Central memory CD8-positive, alpha-beta T cell (primary cell): ENCODE data around the gene PALLD.

Source experiments
- ATAC-seq: fragments of 150-1000 bp; cut with Tn5 transposase; replicated peaks from 2 replicates; pipeline ENCODE4 v1.10.0; 2022; ENCODE audit warnings: mild to moderate bottlenecking, moderate FRiP score, moderate number of reproducible peaks; ENCODE audit not compliant: poor library complexity, severe bottlenecking; ENCODE audit errors: extremely low read depth
- DNase-seq, 2 donors: peaks; one replicate each; pipeline ENCODE4 v3.0.0; 2021; ENCODE audit warnings: low spot score in 2 of 2
- H3K27ac Mint-ChIP-seq: one replicate; pipeline ENCODE4 v1.8.0; 2022; ENCODE audit warnings: low read depth, mild to moderate bottlenecking, moderate library complexity, mixed read lengths
- H3K27me3 Mint-ChIP-seq: one replicate; pipeline ENCODE4 v1.8.0; 2022; ENCODE audit warnings: mixed read lengths
- H3K36me3 Mint-ChIP-seq: one replicate; pipeline ENCODE4 v1.8.0; 2022; ENCODE audit warnings: mild to moderate bottlenecking, moderate library complexity, mixed read lengths; ENCODE audit not compliant: insufficient read depth
- H3K4me1 Mint-ChIP-seq: one replicate; pipeline ENCODE4 v1.8.0; 2022; ENCODE audit warnings: mixed read lengths
- H3K4me3 Mint-ChIP-seq: one replicate; pipeline ENCODE4 v1.8.0; 2022; ENCODE audit warnings: mild to moderate bottlenecking, moderate library complexity, mixed read lengths
- H3K9me3 Mint-ChIP-seq: one replicate; pipeline ENCODE4 v1.8.0; 2022; ENCODE audit warnings: mixed read lengths

The PALLD gene

DNA sequence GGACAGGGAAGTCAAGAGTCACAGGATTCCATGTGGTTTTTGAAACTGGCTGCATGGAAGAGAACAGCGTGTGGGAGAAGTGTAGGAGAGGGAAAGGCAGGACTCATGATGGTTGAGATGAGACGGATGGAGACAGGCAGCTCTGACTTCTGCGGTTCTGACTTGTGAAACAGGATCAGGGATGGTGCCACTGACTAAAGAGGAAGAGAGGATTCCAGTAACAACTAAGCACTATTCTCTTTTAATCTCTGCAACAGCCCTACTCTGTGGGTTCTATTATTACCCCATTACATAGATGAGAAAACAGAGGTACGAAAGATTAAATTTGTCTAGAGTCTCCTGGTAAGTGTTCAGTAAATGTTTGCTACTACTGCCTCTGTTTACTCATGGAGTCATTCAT, 356.9 kb downstream of the PALLD start:
- ATAC-seq (no peak), DNase-seq (no peak)

DNA sequence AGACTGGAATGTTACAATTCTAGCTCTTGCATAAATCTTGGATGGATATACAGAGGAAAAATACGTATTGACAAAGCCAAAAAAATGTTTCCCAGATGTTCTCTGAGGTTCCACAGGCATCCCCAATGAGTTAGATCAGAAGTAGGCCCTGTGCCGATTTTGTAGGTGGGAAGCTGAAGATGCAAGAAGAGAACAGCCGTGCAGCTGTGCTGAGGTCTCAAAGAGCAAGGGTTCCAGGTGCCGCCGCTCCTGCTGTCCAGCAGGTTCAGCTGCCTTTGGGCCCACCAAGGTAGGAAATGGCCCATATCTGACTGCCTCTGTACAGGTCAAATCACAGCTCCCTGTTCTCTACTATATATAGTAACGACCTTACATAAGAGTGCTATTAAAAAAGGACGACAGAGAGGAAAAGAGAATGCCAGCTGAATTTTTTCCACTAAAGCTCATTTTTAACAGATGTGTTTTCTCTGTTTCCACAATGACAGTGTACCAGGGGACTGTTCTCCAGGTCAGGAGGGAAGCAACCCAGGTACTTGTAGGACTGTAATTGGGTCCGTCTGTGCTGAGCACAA, 357.6 kb downstream of the PALLD start:
- Mint-ChIP-seq H3K4me1 (no peaks in the 10 kb centered on the region), H3K36me3 (no peaks in the 10 kb centered on the region), H3K9me3 (no peaks in the 10 kb centered on the region), H3K4me3 (no peak overlapping the region), H3K27me3 (peaks cover 8% of the 10 kb centered on the region), H3K27ac (no peak overlapping the region)
- DNase-seq (no peak), ATAC-seq (no peak)

More for the DNA sequence above, 356.9 kb downstream of the PALLD start:
- H3K4me3 Mint-ChIP-seq, result no peak overlapping the region
- no peak overlapping the region for H3K27ac Mint-ChIP-seq
- no peaks in the 10 kb centered on the region for H3K4me1 Mint-ChIP-seq
- no peaks in the 10 kb centered on the region for H3K36me3 Mint-ChIP-seq
- peaks cover 2% of the 10 kb centered on the region for H3K27me3 Mint-ChIP-seq
- H3K9me3 Mint-ChIP-seq, result no peaks in the 10 kb centered on the region

DNA sequence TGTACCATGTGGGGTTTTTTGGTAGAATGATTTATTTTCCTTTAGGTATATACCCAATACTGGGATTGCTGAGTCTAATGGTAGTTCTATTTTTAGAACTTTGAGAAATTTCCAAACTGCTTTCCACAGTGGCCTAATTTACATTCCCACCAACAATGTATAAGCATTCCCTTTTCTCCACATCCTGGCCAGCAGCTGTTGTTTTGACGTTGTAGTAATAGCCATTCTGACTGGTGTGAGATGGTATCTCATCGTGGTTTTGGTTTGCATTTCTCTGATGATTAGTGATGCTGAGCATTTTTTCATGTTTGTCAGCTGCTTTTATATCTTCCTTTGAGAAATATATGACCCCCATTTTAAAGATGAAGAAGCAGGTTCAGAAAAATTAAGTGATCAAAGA, 359.5 kb downstream of the PALLD start:
- no peak overlapping the region for H3K27ac Mint-ChIP-seq
- peaks cover 23% of the 10 kb centered on the region for H3K27me3 Mint-ChIP-seq
- no peak overlapping the region for H3K4me3 Mint-ChIP-seq
- DNase-seq (no peak), ATAC-seq (no peak)
- no peaks in the 10 kb centered on the region for H3K4me1 Mint-ChIP-seq
- H3K9me3 Mint-ChIP-seq, result no peaks in the 10 kb centered on the region
- no peaks in the 10 kb centered on the region for H3K36me3 Mint-ChIP-seq

DNA sequence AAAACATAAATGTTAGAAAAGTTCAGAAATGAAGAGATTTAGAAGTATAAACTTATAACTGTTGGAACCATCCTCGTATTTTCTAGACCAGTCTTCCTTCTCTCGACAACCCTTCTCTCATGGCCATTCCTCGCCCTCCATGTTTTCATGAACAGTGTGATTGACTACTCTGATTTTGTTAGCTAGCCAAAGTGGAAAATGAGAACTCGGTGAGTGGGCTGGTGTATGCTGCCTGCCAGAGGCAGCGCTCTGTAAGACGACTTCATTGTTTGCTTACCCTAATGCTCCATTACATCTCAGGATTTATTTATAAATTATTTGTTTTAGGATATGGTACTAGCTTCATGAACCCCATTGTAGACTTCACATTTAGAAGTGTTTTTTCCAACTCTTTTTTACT, 360.2 kb downstream of the PALLD start:
- H3K36me3 Mint-ChIP-seq, result no peaks in the 10 kb centered on the region
- ATAC-seq, result no peak
- no peaks in the 10 kb centered on the region for H3K9me3 Mint-ChIP-seq
- H3K27me3 Mint-ChIP-seq, result peaks cover 23% of the 10 kb centered on the region
- H3K4me3 Mint-ChIP-seq, result no peak overlapping the region
- no peak for DNase-seq
- H3K27ac Mint-ChIP-seq, result no peak overlapping the region
- no peaks in the 10 kb centered on the region for H3K4me1 Mint-ChIP-seq

DNA sequence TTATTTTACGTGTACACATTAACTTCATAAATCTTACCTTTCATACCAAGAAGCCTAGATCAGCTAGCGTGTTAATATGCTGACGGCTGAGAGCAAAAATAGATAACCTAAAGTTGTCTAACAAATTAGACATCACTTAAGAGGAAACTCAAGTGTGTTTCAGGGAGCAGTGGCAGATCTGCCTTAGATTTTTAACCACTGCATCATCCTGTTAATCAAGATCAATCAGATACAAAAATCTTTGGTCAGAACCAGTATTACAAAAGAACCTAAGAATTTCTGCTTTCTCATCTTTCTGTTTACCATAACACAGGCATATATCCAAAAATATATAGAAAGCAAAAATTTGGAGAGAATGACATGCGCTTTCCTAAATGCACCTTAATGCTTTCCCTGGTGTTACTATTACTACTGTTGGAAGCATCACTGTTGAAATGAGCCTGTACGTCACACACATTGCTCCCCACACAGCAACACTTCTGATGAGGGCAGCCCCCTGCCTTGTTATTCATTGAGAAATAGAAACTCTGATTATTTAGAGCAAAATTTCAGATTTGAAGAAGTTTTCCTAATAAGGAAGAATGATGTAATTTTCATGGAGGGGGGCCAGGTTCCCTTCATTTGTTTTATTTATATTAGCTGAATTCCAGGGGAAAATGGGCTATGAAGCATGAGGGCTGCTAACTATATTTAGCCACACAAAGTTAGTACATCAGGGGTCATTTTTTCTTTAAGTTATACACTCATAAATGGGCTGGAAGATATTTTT, 360.9 kb downstream of the PALLD start:
- DNase-seq, result no peak
- Mint-ChIP-seq H3K4me3 (no peak overlapping the region), H3K4me1 (no peaks in the 10 kb centered on the region), H3K27ac (no peak overlapping the region), H3K27me3 (peaks cover 23% of the 10 kb centered on the region), H3K36me3 (no peaks in the 10 kb centered on the region), H3K9me3 (no peaks in the 10 kb centered on the region)
- ATAC-seq, result no peak

DNA sequence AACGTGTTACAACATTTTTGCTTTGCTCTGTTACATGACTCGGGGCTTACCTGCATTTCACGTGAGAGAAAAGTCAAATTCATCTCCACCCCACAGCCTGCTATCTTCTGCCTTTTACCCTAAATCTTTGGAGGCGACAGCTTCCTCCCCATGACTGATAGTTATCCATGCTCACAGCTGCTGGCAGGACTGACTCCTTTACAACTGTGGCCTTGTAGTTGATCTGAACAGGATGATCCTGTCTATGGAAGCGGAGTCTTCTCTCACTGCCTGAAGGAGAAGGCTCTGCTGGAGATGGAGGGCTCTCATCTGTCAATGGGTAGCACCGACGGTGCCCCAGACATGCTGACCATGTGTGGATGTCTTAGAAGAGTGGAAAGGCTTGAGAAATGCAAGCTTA, 362.2 kb downstream of the PALLD start:
- H3K9me3 Mint-ChIP-seq, result no peaks in the 10 kb centered on the region
- no peak overlapping the region for H3K27ac Mint-ChIP-seq
- no peak overlapping the region for H3K4me3 Mint-ChIP-seq
- H3K27me3 Mint-ChIP-seq, result peaks cover 32% of the 10 kb centered on the region
- ATAC-seq (no peak), DNase-seq (no peak)
- H3K4me1 Mint-ChIP-seq, result no peaks in the 10 kb centered on the region
- no peaks in the 10 kb centered on the region for H3K36me3 Mint-ChIP-seq

DNA sequence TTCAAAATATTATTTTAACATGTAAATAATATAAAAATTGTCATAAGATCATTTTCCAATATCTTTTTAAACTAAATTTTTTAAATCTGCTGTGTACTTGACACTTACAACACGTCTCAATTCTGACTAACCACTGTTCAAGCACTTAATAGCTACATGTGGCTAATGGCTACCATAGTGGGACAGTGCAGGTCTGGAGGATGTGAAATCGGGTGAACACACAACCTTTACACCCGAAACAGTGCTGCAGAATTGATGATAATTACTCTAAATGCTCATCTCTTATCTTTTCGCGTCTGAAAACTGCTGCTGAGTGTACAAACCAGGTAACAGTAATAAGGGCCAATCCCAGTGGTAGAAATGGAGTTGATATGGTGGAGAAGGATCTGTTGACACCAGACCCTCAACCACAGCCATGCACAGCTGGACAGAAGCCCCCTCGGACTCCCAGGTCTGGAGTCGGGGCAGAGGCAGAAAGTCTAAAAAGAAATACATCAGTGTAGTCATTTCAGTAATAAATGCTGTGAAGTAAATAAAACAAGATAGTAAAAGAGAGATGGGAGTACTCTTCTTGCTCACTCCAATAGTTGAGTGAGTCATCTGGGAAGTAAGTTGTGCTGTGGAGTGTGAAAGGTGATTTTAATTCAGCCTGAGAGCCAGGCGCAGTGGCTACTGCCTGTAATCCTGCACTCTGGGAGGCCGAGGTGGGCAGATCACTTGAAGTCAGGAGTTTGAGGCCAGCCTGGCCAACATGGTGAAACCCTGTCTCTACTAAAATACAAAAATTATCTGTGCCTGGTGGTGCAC, 363.2 kb downstream of the PALLD start:
- H3K27ac Mint-ChIP-seq, result no peak overlapping the region
- no peak for ATAC-seq
- no peak for DNase-seq

DNA sequence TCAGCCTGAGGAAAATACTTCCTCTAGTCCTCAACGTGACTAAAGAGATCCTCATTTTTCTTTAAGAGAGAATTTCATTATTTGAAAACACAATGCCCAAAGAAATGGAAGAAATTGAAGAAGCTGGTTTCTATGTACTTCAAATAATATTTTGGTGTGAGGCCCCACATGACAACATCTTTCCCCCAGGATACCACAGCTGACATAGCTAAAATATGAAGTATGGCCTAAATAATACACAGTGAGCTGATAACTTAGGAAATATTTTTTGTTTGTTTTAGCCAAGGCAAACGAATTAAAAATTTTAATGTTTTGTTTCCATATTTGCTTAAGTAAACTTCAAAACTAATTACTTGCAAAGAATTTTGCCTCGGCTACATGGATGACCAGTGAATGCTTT, 364.0 kb downstream of the PALLD start:
- ATAC-seq (no peak), DNase-seq (no peak)
- H3K27ac Mint-ChIP-seq, result no peak overlapping the region
- no peaks in the 10 kb centered on the region for H3K9me3 Mint-ChIP-seq
- H3K4me3 Mint-ChIP-seq, result no peak overlapping the region
- peaks cover 32% of the 10 kb centered on the region for H3K27me3 Mint-ChIP-seq
- H3K4me1 Mint-ChIP-seq, result no peaks in the 10 kb centered on the region
- H3K36me3 Mint-ChIP-seq, result no peaks in the 10 kb centered on the region

More for the DNA sequence above, 363.2 kb downstream of the PALLD start:
- Mint-ChIP-seq H3K36me3 (no peaks in the 10 kb centered on the region), H3K4me3 (no peak overlapping the region), H3K27me3 (peaks cover 32% of the 10 kb centered on the region), H3K4me1 (no peaks in the 10 kb centered on the region), H3K9me3 (no peaks in the 10 kb centered on the region)

DNA sequence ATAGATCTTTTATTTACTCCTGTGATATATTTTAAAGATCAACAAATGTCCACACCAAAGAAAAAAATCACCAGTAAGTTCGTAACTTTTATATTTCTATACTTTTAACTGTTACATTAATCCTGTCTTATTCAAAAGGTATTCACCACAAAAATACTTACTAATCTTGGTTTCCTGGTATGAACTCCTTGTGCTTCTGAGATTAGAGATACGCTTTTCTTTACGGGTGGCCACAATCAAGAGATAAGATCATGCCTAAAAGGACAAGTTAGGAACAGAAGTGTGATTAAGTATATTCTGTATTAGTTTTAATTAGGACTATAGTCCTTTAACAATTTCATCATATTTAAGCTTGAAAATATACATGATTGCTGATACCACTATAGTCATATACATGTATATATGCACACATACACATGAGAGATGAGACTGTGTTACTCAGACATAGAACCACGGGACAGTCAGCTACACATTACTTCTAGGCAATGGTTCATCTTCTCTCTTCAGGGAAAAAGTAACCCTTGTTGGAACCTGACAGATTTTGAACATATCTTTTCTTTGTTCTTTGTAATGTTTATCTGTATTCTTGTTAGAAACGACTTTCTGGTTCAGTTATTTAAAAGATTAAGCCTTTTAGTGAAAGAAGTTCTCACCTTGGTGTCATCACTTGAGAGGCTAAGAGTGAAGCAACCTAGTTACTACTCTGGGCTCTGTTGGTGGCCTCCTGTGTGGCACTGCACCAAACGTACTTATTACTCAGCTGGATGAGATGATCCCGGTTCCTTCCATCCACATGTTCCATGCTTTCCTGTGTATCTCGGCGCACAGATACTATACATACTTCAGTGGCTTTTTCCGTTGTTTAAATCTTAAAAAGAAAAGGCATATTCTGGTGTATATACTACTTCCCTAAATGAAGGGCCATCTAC, 367.1 kb downstream of the PALLD start:
- H3K4me3 Mint-ChIP-seq, result no peak overlapping the region

DNA sequence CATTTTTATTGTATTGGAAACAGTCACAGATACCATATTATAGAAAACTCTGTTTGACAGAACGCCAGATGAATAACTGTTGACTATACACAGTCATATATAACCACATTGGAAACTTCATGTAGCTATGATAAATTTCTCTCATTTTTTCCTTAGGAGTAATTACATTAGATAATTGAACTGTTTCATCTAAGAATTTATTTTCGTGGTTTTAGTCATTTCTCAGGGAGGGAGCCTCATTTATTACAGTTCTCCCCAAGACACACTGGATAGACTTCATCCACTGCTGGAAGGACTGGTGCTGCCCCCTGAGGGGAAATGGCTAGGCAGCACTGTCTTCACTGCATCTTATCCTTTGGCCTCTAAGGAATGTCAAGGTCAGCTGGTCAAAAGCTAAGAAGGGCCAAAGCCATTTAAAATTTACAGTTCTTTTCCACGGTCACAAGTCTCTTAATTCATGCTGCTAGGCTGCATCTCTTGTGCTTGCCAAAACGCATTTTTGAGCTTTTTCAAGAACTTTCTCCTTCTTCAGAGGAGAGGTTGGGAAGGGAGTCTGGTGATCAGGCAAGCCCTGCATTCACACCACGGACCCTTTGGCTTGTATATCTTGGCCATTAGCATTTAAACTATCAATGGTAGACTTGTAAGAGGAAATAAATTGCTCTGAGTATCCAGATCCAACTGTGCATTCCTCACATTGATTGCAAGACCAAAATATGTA, 368.1 kb downstream of the PALLD start:
- Mint-ChIP-seq H3K36me3 (no peaks in the 10 kb centered on the region), H3K27me3 (peaks cover 20% of the 10 kb centered on the region), H3K4me3 (no peak overlapping the region), H3K4me1 (no peaks in the 10 kb centered on the region), H3K27ac (no peak overlapping the region), H3K9me3 (no peaks in the 10 kb centered on the region)
- no peak for ATAC-seq
- no peak for DNase-seq

More for the DNA sequence above, 367.1 kb downstream of the PALLD start:
- Mint-ChIP-seq H3K4me1 (no peaks in the 10 kb centered on the region), H3K27ac (no peak overlapping the region), H3K27me3 (peaks cover 29% of the 10 kb centered on the region), H3K9me3 (no peaks in the 10 kb centered on the region), H3K36me3 (no peaks in the 10 kb centered on the region)
- ATAC-seq, result no peak
- DNase-seq, result no peak

DNA sequence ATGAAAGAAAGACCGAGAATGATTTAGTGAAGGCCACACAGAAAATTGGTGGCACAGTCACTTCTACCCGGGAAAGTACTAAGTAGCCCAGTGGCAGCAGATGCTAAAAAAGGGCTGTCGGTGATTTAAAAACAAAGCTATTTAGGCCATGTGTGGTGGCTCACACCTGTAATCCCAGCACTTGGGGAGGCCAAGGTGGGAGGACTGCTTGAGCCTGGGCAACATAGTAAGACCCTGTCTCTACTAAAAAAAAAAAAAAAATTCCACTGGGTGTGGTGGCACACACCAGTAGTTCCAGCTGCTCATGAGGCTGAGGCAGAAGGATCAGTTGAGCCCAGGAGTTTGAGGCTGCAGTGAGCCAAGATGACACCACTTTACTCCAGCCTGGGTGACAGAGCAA, 369.0 kb downstream of the PALLD start:
- Mint-ChIP-seq H3K4me3 (no peak overlapping the region), H3K27ac (no peak overlapping the region), H3K27me3 (peaks cover 11% of the 10 kb centered on the region), H3K9me3 (no peaks in the 10 kb centered on the region), H3K4me1 (no peaks in the 10 kb centered on the region), H3K36me3 (no peaks in the 10 kb centered on the region)
- no peak for ATAC-seq
- no peak for DNase-seq

DNA sequence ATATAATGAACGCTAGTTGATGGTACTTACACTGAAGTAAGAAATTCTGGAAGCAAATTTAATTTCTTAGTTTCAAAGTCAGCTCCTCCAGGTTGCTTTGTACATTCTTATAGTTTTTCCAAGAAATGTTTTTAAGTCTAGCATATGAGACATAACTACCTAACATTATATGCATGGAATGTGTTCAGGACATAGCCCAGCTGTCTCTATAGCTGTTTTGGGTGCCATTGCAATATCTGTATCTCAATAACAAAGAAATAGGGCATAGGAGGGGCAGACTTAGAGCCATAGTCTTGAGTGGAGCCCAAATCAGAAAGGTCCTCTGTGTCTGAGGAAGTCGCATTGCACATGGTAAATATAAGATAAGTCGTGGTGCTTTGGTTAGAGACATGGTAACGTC, 369.8 kb downstream of the PALLD start:
- no peaks in the 10 kb centered on the region for H3K4me1 Mint-ChIP-seq
- peaks cover 10% of the 10 kb centered on the region for H3K27me3 Mint-ChIP-seq
- no peak overlapping the region for H3K27ac Mint-ChIP-seq
- ATAC-seq (no peak), DNase-seq (no peak)
- H3K9me3 Mint-ChIP-seq, result no peaks in the 10 kb centered on the region
- no peaks in the 10 kb centered on the region for H3K36me3 Mint-ChIP-seq
- no peak overlapping the region for H3K4me3 Mint-ChIP-seq
